Bone marrow (tissue), 2 donors: ENCODE results near the gene MEGF11.

ENCODE experiments used
- DNase-seq, 2 donors: peaks; one replicate each; lab custom pipeline; 2025; lab: John Stamatoyannopoulos, UW

Gene MEGF11

DNA sequence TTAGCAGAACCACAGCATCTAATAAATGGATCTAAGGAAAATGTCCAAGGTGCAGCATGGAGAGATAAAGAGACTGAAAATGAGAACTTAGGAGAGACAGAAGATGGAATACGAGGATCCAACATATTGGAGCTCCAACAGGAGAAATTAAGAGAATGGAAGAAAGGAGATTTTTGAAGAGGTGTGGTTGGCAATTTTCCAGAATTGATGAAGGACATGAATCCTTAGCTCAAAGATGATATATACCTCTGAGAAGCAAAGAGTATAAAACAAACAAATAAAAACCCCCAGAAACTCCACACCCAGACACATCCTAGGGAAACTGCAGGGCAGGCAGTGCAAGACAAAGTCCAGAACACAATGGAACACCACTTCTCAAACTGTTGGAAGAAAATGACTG is 141.2 kb downstream of the MEGF11 start:
- DNase-seq = no peak

DNA sequence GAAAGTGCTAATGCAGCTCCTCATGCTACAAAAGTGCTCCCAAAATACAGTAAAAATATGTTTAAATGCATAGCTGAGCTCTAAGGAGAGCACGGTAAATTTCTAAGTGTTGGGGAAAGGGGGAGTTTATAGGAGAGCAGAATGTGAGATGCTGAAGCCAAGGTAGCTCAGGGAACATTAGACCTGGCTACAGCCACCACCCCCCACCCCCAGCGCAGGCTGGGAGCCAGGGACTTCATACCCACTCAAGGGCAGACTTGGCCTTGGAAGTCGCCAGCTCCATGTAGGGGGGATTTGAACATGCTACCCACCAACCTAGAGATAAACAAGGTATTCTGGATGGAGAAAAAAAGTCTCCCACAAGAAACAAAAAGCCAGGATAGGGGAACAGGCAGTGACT is 142.2 kb downstream of the MEGF11 start:
- DNase-seq = no peak

GRCh38 chr15:66110864-66111263 is 142.7 kb downstream of the MEGF11 start:
- no peak for DNase-seq

- no peak for DNase-seq
These were observed 143.7 kb downstream of the MEGF11 start for GRCh38 chr15:66109826-66110225.

- no peak for DNase-seq
These were observed 144.9 kb downstream of the MEGF11 start for GRCh38 chr15:66108483-66109265.

DNA sequence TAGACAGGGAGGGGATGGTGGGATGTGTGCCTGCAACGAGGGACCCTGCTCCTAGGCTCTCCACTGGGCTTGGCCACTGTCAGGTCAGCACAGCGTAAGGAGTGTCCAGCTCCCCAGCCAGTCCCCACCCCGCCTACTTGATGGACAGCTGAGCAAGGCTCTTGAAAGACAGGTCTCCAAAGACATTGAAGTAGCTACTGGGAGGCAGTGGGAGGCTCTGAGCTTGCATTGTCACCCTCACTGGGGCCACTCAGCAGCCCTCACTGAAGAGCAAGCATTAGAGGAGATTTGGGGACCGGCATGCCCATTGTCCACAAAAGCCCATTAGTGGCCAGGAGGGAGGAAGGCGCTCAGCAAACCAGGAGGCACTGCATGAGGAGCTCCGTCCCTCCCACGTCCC is 146.5 kb downstream of the MEGF11 start:
- DNase-seq = no peak

GRCh38 chr15:66105286-66106265 is 148.0 kb downstream of the MEGF11 start:
- DNase-seq = no peak

GRCh38 chr15:66103293-66103590 is 150.3 kb downstream of the MEGF11 start:
- DNase-seq = no peak

DNA sequence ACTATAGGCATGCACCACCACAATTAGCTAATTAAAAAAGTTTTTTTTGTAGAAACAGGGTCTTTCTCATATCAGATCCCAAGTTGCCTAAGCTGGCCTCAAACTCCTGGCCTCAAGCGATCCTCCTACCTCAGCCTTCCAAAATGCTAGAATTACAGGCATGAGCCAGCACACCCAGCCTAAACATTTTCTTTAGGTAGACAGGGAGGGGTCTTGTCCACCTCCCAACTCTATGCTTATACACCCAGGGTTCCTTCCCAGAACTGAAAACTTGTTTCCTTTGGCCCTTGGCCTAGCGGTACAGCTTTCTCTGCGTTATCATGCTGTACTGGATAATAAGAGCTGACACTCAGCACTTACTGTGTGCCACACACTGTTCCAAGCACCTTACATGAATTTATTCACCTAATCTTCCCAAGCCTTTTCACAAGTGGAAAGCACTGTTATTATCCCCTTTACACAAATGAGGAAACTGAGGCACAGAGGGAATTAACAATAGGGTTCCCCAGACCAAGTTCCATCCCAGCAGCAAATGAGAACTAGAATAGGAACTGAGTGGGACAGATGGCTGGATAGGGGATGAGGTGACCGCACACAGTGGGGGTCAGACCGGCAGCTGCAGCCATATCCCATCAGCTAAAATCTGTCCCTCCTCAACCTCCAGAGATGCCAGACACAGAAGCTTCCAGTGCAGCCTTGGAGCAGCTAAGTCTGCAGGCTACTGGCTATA is 150.8 kb downstream of the MEGF11 start:
- DNase-seq = no peak

GRCh38 chr15:66101715-66102395 is 151.7 kb downstream of the MEGF11 start:
- DNase-seq = no peak

- DNase-seq = no peak
These were observed 152.8 kb downstream of the MEGF11 start for GRCh38 chr15:66100761-66101160.

DNA sequence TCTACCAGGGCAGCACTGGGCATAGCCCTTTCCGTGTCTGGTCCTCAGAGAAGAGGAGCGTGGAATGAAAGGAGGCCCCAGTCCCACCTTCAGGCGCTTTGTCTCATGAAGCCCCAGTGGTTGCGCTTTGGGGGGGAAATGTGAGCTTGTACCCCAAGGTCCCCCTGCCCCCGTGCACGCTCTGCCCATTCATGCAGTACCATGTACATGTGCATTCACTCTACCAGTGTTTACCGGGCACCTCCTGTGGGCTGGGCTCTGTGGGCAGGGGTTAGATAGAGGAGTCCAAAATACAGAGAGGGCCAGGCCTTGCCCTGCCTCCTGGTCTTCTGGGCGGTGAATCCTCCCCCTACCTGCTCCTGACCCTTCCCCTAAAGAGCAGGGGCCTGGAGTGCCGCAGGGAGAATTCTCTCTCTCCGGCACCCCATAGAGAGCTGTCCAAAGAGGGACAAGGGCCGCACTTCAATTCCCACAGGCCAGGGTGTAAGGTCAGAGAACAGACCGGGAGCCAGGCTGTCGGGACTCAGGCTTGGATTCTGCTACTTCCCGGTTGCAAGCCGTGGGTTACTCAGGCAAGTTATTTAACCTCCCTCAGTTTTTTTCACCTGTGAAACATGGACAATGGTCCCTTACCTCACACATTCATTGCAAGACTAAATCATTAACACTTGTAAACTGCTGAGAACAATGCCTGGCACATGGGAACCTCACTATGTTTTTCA is 153.4 kb downstream of the MEGF11 start:
- DNase-seq = no peak

GRCh38 chr15:66098022-66098363 is 155.6 kb downstream of the MEGF11 start:
- DNase-seq = no peak

DNA sequence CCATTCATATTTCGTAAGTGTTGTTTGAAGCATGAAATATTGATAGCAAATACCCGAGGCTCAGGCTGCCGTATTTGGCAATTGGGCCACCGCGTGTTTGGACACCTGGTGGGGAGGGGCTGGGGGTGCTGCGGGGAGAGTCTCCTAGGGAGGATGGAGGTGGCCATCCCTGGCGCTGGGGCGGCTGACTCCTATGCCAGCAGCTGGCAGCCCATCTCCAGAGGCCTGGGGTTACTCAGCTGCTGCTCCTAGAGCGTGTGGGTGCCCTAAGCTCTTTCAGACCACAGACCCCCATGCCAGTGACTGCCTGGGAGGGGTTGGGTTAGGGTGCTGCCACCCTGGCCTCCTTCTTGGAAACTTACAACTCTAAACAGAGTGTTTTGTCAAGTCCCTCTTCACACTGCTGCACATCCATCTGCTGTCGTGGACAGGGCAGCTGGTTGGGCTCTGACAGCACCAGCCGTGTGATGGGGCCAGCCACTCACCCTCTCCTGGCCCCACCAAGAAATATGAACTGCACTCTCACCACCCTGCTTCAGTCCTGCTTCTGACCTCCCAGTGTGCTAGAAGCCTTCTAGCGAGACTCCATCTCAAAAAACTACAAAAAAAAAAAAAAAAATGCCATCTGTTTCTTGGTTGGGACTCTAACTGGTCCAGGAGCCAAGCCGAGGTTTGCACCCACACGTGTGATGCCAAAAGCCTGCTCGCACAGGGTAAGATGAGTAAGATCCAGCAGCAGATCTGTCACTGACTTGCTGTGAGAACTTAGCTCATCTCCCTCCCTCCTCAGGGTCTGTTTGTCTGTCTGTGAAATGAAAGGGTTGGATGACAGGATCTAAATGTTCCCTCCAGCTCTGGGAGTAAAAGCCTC is 156.2 kb downstream of the MEGF11 start:
- DNase-seq = no peak

DNA sequence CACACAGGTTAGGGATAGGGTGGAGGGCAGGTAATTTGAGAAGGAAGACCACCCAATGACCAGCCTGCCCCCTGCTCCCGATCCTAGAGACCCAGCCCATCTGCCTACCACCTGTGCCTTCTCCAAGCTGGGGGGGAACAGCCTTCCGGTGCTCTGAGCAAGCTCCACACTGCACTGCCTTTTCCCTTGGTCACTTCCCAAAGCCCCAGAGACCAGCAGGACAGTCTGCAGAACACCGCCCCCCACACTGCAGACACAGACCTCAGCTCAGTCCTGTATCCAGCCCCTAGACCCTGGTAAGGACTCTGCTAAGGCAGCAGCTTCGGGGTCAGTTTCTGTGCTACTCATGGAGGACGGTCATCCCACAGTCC is 156.9 kb downstream of the MEGF11 start:
- no peak for DNase-seq

- DNase-seq = no peak
These were observed 157.5 kb downstream of the MEGF11 start for GRCh38 chr15:66095871-66096687.

DNA sequence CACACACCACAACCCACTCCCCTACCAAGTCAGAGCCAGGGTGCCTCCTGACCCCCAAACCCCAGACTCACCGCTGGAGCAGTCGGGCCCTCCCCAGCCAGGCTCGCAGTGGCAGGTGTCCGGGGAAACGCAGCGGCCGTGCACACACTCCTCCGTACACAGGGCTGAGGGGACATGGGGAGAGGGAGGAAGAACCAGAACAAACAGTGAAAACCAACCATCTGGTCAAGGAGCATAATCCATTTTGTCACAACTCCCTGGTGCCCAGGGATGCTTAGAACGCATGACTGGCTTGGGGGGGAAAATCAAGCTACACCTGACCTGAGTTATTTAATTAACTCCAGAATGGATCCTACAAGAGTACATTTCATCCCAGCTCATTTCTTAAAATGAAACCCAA is 159.2 kb downstream of the MEGF11 start:
- no peak for DNase-seq

DNA sequence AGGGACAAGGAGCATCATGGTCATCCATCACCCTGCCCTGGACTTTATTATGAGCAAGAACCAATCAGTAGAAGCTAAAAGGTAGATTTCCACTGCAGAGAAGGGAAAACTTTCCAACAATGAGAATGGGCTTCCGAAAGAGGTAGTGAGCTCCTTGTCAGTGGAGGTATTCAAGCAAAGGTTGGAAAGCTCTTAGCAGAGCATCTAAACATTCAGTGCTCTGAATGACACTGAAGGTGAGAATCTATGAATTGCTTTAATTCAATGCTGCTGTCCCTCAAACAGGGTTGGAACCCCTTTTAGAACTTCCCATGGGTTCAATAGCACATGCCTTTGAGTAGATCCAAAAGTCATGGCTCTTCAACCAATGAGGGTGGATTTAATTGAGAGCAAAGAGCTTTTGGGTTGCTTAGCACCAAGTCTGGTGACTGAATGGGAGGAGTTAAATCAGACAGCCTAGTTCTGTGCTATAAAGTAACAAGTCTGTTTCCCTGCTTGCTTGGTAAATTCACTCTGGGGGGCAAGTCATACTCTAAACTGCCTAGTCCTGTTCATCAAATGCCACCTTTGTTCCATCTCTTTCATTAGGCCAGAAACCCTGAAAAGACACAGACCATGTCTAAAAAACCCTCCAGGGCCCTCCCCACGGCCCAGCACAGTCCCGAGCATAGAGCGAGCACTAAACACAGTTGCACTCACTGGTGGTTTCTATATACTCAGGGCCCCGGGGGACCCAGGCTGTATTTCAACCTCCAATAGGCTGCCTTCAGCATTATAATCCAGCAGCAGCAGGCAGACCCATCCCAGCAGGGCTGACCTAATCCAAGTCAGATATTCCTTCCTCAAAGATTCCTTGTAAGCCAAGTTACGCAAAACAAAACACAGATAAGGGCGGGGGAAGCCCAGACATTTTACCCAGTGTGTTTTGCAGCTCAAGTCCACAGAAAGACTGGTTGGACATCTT is 161.2 kb downstream of the MEGF11 start:
- DNase-seq = no peak
